ENCODE measurements around the gene ACADVL. TPM values are rescaled to one million over a fixed set of nuclear protein-coding genes. Genes with fewer than 3 reads are reported as not detected.

The ACADVL gene
- polyA plus RNA-seq, 3 donors = 438 to 579 (median 497) TPM

Other genes with a start within 250 kb of the ACADVL start
- 1 to 10 TPM; 1.6 to 2.6 (median 2.3) TPM for gene ALOX12, start 223.9 kb upstream of the ACADVL start, polyA plus RNA-seq (ENCODE audit: insufficient read length in 3 of 3)
- 100 to 1,000 TPM; 162 to 199 (median 190) TPM for gene RNASEK, start 207.3 kb upstream of the ACADVL start, polyA plus RNA-seq (ENCODE audit: insufficient read length in 3 of 3)
- 10 to 100 TPM; 23.7 to 28.0 (median 25.2) TPM for gene BCL6B, start 196.9 kb upstream of the ACADVL start, polyA plus RNA-seq (ENCODE audit: insufficient read length in 3 of 3)
- gene SLC16A13, start 183.9 kb upstream of the ACADVL start, polyA plus RNA-seq (ENCODE audit: insufficient read length in 3 of 3) = 1 to 10 TPM; 3.3 to 4.6 (median 4.5) TPM
- gene SLC16A11, start 175.8 kb upstream of the ACADVL start, polyA plus RNA-seq (ENCODE audit: insufficient read length in 3 of 3) = under 1 TPM; 0.52 to 0.67 (median 0.53) TPM
- 1 to 10 TPM in 1 of 3 donors, under 1 TPM in 2; 0.89 to 2.2 (median 0.92) TPM for gene CLEC10A, start 139.7 kb upstream of the ACADVL start, polyA plus RNA-seq (ENCODE audit: insufficient read length in 3 of 3)
- 1 to 10 TPM in 2 of 3 donors, under 1 TPM in 1; 0.89 to 2.6 (median 2.1) TPM for gene ASGR2, start 105.1 kb upstream of the ACADVL start, polyA plus RNA-seq (ENCODE audit: insufficient read length in 3 of 3)
- gene ASGR1, start 40.6 kb upstream of the ACADVL start, polyA plus RNA-seq (ENCODE audit: insufficient read length in 3 of 3) = 10 to 100 TPM in 1 of 3 donors, 1 to 10 TPM in 2; 6.1 to 10.7 (median 7.2) TPM
- gene DLG4, start 102 bp upstream of the ACADVL start, polyA plus RNA-seq (ENCODE audit: insufficient read length in 3 of 3) = 10 to 100 TPM; 28.3 to 47.7 (median 37.6) TPM
- 10 to 100 TPM; 49.8 to 66.7 (median 64.4) TPM for gene DVL2, start 14.6 kb downstream of the ACADVL start, polyA plus RNA-seq (ENCODE audit: insufficient read length in 3 of 3)
- gene PHF23, start 19.5 kb downstream of the ACADVL start, polyA plus RNA-seq (ENCODE audit: insufficient read length in 3 of 3) = 10 to 100 TPM; 51.3 to 65.8 (median 53.1) TPM
- 100 to 1,000 TPM; 435 to 476 (median 455) TPM for gene GABARAP, start 22.5 kb downstream of the ACADVL start, polyA plus RNA-seq (ENCODE audit: insufficient read length in 3 of 3)
- 100 to 1,000 TPM; 151 to 152 (median 151) TPM for gene CTDNEP1, start 31.8 kb downstream of the ACADVL start, polyA plus RNA-seq (ENCODE audit: insufficient read length in 3 of 3)
- 10 to 100 TPM; 51.6 to 63.0 (median 55.1) TPM for gene ELP5, start 32.3 kb downstream of the ACADVL start, polyA plus RNA-seq (ENCODE audit: insufficient read length in 3 of 3)
- gene CLDN7, start 42.5 kb downstream of the ACADVL start, polyA plus RNA-seq (ENCODE audit: insufficient read length in 3 of 3) = 10 to 100 TPM; 41.1 to 74.2 (median 41.8) TPM
- 1 to 10 TPM; 1.8 to 2.7 (median 2.5) TPM for gene SLC2A4, start 61.8 kb downstream of the ACADVL start, polyA plus RNA-seq (ENCODE audit: insufficient read length in 3 of 3)
- 1 to 10 TPM; 3.8 to 5.3 (median 5.2) TPM for gene YBX2, start 74.7 kb downstream of the ACADVL start, polyA plus RNA-seq (ENCODE audit: insufficient read length in 3 of 3)
- gene EIF5A, start 87.7 kb downstream of the ACADVL start, polyA plus RNA-seq (ENCODE audit: insufficient read length in 3 of 3) = 100 to 1,000 TPM; 313 to 353 (median 324) TPM
- 100 to 1,000 TPM in 1 of 3 donors, 10 to 100 TPM in 2; 95.6 to 101 (median 97.4) TPM for gene GPS2, start 95.4 kb downstream of the ACADVL start, polyA plus RNA-seq (ENCODE audit: insufficient read length in 3 of 3)
- 10 to 100 TPM; 30.6 to 38.2 (median 36.1) TPM for gene NEURL4, start 109.4 kb downstream of the ACADVL start, polyA plus RNA-seq (ENCODE audit: insufficient read length in 3 of 3)
- gene ACAP1, start 116.6 kb downstream of the ACADVL start, polyA plus RNA-seq (ENCODE audit: insufficient read length in 3 of 3) = 10 to 100 TPM in 1 of 3 donors, 1 to 10 TPM in 2; 7.0 to 12.5 (median 7.6) TPM
- 10 to 100 TPM; 10.7 to 13.9 (median 12.0) TPM for gene KCTD11, start 132.2 kb downstream of the ACADVL start, polyA plus RNA-seq (ENCODE audit: insufficient read length in 3 of 3)
- gene TMEM95, start 135.2 kb downstream of the ACADVL start, polyA plus RNA-seq (ENCODE audit: insufficient read length in 3 of 3) = not detected
- gene TNK1, start 161.2 kb downstream of the ACADVL start, polyA plus RNA-seq (ENCODE audit: insufficient read length in 3 of 3) = 1 to 10 TPM; 5.1 to 9.0 (median 6.0) TPM
- 10 to 100 TPM; 28.8 to 41.5 (median 41.4) TPM for gene PLSCR3, start 174.6 kb downstream of the ACADVL start, polyA plus RNA-seq (ENCODE audit: insufficient read length in 3 of 3)
- 10 to 100 TPM; 81.9 to 99.2 (median 87.3) TPM for gene TMEM256, start 184.2 kb downstream of the ACADVL start, polyA plus RNA-seq (ENCODE audit: insufficient read length in 3 of 3)
- gene NLGN2, start 187.9 kb downstream of the ACADVL start, polyA plus RNA-seq (ENCODE audit: insufficient read length in 3 of 3) = 10 to 100 TPM; 21.4 to 36.4 (median 29.0) TPM
- under 1 TPM in 2 of 3 donors, not detected in 1; 0.10 to 0.22 TPM for gene SPEM1, start 200.4 kb downstream of the ACADVL start, polyA plus RNA-seq (ENCODE audit: insufficient read length in 3 of 3)
- gene SPEM2, start 205.7 kb downstream of the ACADVL start, polyA plus RNA-seq (ENCODE audit: insufficient read length in 3 of 3) = not detected
- not detected for gene SPEM3, start 208.9 kb downstream of the ACADVL start, polyA plus RNA-seq (ENCODE audit: insufficient read length in 3 of 3)
- gene TMEM102, start 215.5 kb downstream of the ACADVL start, polyA plus RNA-seq (ENCODE audit: insufficient read length in 3 of 3) = 1 to 10 TPM; 3.4 to 5.2 (median 4.6) TPM
- 10 to 100 TPM in 1 of 3 donors, 1 to 10 TPM in 2; 5.6 to 12.6 (median 8.0) TPM for gene FGF11, start 219.6 kb downstream of the ACADVL start, polyA plus RNA-seq (ENCODE audit: insufficient read length in 3 of 3)
- 10 to 100 TPM in 2 of 3 donors, 1 to 10 TPM in 1; 9.3 to 10.7 (median 10.4) TPM for gene CHRNB1, start 225.1 kb downstream of the ACADVL start, polyA plus RNA-seq (ENCODE audit: insufficient read length in 3 of 3)

All from renal cortex interstitium (tissue), 3 donors.